EL (cell line): ENCODE results near the gene IL1RN.
A peak's percentile ranks its signal among the peaks of the same experiment; 100 is the strongest.

Source experiments
- DNase-seq: peaks from one replicate; pipeline ENCODE4 v3.0.0-alpha.2; 2016

IL1RN gene

DNA sequence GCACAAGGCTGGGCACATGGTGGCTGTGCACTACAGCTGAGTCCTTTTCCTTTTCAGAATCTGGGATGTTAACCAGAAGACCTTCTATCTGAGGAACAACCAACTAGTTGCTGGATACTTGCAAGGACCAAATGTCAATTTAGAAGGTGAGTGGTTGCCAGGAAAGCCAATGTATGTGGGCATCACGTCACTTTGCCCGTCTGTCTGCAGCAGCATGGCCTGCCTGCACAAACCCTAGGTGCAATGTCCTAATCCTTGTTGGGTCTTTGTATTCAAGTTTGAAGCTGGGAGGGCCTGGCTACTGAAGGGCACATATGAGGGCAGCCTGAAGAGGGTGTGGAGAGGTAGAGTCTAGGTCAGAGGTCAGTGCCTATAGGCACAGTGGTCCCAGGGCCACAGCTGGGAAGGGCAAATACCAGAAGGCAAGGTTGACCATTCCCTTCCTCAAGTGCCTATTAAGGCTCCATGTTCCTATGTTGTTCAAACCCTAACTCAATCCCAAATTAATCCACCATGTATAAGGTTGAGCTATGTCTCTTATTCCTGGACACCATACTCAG is 2.2 kb downstream of the IL1RN start:
- no peak for DNase-seq

DNA sequence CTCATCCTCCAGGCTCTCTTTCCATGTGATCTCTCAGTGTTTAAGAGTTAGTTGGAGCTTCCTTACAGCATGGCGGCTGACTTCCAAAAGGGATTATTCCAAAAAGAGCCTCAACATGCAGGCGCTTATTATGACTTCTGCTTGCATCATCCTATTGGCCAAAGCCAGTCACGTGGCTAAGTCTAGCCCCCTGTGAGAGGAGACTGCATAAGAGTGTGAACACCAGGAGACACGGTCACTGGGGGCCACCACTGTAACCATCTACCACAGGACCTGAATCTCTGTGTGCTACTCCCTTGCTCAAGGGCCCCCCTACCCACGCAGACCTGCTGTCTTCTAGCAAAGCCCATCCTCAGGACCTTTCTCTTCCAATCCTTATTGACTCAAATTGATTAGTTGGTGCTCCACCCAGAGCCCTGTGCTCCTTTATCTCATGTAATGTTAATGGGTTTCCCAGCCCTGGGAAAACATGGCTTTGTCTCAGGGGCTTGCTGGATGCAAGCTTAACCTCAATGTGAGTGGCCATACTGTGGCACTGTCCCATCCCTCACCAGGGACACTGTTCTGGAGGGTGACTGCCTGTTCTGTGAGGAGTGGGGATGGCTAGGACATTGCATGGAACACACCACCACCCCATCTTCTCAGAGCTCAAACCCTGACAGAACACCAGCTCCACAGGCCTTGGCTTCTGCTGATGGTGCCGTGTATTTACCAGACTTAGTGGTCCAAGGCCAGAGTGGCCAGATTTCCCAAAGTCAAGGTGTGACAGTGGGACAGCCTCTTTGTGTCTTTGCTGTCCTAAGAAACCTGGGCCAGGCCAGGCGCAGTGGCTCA is 4.2 kb downstream of the IL1RN start:
- no peak for DNase-seq

DNA sequence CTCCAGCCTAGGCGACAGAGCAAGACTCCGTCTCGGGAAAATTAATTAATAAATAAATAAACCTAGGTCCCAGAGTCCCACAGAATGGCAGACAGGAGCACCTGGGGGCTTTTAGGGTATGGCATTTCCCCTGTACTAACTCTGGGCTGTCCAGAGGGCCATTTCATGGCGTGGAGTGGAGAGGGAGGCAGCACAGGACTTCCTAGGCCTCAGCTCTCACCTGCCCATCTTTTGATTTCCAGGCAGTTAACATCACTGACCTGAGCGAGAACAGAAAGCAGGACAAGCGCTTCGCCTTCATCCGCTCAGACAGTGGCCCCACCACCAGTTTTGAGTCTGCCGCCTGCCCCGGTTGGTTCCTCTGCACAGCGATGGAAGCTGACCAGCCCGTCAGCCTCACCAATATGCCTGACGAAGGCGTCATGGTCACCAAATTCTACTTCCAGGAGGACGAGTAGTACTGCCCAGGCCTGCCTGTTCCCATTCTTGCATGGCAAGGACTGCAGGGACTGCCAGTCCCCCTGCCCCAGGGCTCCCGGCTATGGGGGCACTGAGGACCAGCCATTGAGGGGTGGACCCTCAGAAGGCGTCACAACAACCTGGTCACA is 5.1 kb downstream of the IL1RN start:
- DNase-seq: no peak

DNA sequence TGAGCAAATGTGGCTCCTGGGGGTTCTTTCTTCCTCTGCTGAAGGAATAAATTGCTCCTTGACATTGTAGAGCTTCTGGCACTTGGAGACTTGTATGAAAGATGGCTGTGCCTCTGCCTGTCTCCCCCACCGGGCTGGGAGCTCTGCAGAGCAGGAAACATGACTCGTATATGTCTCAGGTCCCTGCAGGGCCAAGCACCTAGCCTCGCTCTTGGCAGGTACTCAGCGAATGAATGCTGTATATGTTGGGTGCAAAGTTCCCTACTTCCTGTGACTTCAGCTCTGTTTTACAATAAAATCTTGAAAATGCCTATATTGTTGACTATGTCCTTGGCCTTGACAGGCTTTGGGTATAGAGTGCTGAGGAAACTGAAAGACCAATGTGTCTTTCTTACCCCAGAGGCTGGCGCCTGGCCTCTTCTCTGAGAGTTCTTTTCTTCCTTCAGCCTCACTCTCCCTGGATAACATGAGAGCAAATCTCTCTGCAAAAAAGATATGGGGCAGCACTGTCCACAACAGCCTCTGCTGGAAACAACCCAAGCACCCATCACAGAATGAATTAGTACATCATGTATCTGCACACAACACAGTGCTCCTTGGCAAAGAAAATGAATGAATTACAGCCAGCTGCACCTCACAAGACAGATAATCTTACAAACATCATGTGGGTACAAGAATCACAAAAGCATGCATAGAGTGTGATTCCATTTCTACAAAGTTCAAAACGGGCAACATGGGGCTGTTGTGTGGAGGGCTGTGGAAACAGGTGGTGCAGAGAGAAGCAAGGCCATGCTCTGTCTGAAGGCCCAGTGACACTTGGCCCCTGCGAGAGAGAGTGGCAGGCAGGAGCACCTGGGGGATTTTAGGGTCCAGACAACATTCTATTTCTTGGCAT is 6.6 kb downstream of the IL1RN start:
- no peak for DNase-seq

DNA sequence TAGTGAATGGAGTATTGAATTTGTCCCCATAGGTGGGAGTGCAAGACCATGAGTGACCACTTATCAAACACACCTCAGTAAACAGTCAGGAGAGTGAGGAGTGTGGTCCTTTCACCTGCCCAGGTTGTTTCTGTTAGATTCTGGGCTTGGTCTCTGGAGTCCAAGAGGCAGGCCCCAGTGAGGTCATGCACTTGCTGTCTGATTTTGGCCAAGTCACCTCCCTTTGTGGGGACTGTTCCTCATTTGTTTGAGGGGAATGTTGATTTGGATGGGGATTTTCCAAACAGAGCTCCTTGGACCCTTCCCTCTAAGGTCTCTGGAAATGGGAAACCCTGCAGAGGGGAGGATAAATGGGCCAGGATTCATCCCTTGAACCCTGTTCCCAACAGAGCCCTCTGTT is 7.3 kb downstream of the IL1RN start:
- DNase-seq: no peak

DNA sequence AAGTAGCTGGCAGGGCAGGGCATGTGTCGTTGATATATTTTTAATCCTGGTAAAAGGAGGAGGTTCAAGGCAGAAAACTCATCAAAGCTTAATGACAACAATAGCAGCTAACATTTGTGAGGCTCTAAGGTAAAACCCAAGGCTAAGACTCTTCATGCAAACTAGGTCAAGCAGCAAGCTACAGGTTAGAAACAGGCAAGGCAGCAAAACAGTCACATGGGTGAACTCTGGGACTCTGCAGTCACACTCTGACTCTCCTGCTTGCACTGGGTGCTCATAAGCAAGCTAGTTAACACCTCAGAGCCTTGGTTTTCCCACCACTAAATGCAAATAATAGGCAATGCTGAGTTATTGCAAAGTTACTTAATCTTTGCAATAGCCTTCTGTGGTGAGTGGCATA is 7.9 kb downstream of the IL1RN start:
- DNase-seq: no peak

DNA sequence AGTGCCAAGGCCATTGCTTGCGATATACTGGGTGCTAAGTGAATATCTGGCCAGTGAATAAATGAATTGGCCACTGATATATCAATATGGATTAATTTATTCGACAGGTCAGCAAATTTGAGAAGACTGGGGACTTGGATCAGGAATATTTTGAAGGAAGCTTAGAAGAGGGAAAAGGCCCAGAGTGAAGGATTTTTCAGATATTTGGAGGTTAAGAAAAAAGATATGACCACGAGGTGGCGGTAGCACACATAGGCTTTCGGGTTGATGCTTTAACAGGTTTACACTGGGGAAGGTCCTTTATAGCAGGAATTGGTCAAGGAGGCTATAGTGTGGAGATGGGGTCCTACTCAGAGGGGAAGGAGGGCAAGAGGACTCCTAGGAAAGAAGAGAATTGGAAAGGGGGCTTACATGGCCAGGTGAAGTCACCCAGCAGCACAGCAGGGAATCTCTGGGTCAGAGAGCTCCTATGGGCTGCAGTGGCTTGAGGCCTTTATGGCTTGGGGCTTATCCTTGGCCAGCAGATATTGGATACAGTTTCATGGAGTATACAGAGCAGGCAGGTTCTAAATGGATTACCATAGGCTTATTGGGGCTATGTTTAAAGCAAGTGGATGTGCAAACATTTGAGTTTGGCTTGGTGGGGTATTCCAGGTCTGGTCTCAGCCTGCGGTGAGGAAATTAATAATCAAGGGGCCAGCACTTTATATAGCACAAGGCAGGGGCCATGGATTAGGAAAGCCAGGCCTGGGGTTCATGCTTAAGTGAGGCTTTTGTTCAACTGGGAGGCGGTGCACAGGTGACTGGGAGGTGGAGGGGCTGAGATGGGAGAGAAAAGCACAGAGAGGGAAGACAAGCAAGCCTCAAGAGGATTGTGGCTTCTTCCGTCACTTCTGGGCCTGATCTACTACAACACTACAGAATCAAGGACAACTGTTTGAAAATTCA is 9.7 kb downstream of the IL1RN start:
- peak; percentile 45 for DNase-seq

DNA sequence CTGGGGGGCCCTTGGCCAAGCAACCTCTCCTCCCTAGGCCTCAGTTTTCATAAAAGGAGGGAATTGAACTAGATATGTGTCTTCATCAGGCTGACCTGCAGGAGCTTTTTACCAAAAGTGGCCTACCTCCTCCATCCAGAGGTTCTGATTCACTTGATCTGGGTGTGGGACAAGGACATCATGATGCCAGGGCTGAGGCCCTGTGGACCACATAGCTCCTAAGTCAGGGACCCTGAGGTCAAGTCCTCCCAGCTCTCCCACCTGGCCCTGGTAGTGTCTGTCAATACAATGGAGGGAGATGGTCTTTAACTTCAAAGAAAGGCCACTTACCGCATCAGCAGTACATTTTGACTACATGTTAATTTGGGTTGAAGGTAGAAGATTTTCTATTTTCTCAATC is 10.4 kb downstream of the IL1RN start:
- no peak for DNase-seq

DNA sequence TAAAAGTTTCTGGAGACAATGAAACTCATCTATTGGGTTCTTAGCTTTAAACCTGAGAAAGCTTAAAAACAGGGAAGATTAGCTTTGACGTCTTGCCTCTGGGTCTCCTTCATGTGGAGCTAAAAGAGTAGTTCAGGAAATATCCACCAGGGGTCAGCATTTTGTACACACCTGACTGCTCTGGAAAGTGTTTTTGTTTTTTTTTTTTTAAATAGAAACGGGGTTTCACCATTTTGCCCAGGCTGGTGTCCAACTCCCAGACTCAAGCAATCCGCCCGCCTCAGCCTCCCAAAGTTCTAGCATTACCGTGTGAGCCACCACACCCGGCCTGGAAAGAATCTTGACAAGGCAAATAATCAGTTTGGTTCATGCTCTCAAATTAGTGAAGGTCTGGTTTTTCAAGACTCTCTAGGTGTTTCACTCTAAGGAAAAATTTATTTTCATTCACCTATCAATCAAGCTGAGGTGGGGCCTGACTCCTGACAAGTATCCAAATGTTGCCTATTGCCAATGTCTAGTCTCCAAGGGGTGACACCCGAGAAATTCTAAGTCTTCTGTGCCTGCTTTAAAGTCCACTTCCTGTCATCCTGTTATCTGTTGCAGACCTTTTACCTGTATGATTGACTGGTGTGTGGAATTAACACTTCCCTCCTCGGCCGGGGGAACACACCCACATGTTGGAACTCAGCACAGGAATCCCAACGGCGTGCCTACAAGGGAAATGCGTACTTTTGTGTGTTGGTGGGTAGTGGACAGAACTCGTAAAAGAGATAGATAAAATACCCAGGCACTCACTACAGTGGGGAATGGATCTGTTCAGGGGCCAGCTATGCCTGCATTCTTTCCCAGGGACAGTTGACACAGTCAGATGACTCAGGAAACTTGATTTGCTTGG is 11.3 kb downstream of the IL1RN start:
- DNase-seq: peak; percentile 62

DNA sequence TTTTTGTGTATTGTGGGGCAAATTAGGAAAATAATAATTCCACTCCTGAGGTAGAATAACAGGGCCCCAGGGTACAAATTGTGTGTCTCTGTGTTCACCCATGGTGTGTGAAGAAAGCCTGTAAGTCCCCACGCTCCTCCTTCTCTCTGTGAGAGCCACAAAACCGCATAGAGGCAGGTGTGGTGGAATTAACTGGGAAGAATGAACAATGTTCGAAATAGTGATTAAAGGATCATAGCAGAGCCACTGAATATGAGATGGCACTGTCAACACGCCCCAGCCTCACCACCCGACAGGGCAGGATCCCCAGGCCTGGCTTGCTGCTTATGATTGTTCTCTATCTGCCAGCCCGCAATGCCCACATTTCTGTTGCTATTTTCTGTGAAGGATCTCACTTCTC is 14.1 kb downstream of the IL1RN start:
- DNase-seq: no peak

DNA sequence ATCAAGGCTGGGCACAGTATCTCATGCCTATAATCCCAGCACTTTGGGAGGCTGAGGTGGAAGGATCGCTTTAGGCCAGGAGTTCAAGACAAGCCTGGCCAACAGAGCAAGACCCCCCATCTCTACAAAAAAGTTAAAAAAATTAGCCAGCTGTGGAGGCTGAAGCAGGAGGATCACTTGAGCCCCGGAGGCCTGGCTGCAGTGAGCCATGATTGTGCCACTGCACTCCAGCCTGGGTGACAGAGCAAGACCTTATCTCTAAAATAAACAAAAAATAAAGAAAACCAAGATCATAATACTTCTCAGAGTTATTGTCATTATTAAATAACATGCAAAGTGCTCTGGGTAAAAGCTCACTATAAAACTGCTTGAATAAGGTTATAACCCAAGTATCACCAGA is 14.9 kb downstream of the IL1RN start:
- no peak for DNase-seq

DNA sequence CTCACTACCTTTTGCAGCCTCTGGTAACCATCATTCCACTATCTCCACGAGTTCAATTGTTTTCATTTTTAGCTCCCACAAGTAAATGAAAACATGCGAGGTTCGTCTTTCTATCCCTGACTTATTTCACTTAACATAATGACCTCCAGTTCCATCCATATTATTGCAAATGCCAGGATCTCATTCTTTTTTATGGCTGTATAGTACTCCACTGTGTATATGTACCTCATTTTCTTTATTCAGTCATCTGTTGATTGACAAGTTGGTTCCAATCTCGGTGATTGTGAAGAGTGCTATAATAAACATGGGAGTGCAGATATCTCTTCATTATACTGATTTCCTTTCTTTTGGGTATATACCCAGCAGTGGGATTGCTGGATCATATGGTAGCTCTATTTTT is 16.9 kb downstream of the IL1RN start:
- DNase-seq: no peak

DNA sequence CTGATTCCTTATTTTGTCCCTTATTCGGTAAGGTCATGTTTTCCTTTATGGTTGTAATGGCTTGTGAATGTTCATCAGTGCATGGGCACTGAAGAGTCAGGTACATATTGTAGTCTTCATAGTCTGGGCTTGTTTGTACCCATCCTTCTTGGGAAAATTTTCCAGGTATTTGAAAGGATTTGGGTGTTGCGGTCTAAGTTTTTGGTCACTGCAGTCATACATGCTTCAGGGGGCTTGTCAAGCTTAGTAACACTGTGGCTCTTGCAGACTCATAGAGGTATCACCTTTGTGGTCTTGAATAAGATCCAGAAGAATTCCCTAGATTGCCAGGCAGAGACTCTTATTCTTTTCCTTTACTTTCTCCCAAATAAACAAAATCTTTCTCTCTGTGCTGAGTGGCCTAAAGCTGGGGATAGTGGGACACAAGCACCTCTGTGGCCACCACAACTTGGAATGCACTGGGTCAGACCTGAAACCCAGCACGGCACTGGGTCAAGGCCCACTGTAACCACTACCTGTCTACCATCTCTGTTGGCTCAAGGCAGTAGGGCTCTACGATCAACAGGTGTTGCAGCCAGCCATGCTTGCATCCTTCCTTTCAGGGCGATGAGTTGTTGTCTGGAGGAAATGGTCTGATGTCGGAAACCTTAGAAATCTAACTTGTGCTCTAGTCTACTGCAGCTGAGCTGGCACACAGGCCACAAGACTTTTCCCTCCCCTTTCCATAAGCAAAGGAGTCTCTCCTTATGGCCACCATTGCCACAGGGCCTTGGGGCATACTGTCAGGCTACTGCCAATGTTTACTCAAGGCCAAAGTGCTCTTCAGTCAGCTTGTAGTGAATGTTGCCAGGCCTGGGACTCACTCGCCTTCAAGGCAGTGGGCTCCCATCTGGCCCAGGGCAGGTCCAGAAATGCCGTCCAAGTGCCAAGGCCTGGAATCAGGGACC is 21.5 kb downstream of the IL1RN start:
- DNase-seq: no peak

DNA sequence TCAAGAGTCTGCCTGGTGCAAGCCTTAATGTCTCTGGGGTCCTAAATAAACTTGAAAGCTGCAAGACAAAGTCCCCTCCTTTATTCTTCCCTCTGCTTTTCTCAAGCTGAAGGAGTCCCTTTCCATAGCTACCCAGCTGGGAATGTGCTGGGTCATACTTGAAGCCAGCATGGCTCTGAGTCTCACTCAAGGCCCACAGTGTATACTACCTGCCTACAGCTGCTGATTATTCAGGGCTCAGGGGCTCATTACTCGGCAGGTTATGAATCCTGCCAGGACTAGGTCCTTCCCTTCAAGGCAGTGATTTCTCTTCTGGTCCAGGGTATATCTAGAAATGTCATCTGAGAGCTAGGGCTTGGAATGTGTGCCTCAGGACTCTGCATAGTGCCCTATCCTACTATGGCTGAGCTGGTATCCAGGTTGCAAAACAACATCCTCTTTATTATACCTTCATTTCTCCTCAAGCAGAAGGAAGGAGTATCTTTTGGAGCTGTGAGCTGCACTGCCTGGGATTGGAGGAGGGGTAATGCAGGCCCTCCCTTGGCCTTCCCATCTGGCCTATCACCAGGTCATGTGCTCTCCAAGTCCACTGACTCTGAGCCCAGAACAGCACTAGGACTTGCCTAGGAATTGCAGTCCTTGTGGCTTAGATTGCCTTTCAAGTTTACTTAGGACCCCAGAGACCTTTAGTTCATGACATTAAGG is 22.3 kb downstream of the IL1RN start:
- no peak for DNase-seq

DNA sequence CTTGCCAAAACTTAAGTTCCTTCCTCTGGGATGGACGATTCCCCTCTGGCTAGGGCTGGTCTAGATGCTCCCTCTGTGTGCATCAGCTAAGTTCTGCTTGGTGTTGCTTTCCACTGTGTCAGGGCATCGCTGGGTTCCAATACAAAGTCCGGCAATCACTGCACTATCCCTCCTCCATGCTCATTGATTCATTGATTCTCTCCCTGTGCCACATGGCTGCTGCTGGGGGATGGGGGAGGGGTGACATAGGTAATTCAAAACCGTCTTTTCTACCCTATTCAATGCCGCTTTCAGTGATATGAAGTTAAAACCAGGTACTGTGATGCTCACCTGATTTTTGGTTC is 22.8 kb downstream of the IL1RN start:
- DNase-seq: no peak

DNA sequence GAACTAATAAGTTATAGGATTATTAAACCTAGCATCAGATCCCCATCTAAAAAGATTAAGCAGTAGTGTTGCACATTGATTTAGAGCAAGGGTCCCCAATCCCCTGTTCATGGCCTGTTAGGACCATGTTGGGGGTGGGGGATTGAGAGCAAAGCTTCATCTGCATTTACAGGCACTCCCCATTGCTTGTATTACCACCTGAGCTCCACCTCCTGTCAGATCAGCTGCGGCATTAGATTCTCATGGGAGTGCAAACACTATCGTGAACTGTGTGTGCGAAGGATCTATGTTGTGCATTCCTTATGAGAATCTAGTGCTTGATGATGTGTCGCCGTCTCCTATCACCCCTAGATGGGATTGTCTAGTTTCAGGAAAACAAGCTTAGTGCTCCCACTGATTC is 27.9 kb downstream of the IL1RN start:
- DNase-seq: no peak

DNA sequence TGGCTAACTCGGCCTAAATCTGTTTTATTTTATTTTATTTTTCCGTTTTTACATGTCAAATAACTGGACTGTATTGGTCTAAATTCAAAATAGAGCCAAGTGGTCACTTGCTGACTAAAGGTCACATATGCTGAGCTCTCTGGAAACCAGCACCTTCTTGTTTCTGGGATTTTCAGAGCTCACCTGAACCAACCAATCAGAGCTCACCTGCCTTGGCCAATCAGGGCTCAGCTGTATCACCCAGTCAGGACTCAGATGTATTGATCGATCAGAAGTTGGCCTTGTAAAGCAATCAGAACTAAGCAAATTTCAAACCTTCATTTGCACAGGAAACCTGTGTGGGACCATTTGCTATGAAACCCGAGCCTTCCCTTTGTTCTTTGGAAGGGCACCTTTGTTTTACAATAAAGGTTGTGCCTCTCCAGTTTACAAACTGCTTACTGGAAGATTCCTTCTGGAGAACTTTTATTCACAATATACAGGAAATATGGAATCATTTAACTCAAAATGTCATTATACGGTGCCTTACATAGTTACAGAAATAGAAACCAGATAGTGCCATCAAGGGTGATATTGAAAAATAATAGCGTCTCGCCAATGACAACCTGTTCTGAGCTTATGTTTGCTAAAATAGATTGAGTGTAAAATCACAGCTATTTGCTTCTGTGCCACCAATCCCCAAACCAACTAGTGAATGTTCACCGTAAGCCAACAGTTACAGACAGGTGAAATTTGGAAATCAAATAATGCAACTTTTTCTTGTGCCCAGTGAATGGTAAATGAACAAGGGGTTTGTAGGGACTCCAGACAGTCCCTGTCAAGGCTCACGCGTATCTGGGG is 29.1 kb downstream of the IL1RN start:
- DNase-seq: no peak

DNA sequence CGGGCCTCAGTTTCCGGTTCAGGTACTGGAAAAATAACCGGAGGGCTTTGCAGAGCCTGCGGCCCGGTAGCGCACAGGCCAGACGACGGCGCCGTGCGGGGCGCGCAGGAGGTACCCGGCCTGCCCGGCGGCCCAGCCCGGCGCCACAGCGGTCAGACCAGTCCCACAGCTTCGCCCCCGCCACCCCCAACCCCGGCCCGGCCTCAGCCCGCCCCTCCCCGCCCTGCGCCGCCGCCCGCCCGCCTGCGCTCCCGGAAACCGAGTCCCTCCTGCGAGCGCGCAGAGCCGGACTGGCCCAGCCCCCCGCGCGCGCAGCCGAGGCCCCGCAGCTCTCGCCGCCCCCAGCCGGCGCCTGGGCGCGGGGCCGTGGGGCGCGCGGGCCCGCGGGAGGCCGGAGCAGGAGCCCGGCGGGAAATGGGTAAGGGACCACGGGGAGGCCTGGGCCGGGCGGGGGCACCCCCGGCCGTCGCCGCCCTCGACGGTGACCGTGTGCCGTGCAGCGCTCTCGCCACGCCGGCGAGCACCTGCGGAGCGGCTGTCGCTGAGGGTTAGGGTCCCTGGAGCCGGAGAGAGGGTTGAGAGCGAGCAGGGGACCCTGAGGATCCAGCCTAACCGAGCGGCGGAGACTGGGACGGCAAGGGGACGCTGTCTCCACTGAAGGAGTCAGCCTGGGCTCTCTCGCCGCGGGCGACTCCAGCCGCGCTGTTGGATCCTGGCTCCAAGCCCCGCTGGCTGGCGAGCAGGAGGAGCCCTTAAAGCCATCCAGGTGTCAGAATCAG is 29.9 kb downstream of the IL1RN start:
- DNase-seq: peak; percentile 30
